Measurements from ENCODE around the gene CCT3. TPM values are rescaled to one million over a fixed set of nuclear protein-coding genes. Genes with fewer than 3 reads are reported as not detected.

Gene CCT3
- total RNA-seq, 4 donors from 2014 or later, result 125 to 195 (median 140) TPM

GRCh38 chr1:156384007-156384406 is 45.9 kb upstream of the CCT3 start:
- no peak for TF ChIP-seq CTCF (IDR thresholded peaks at IDR 0.05; ENCODE audit: low read depth)

- no peak for TF ChIP-seq CTCF (IDR thresholded peaks at IDR 0.05; ENCODE audit: low read depth)
Observed at GRCh38 chr1:156383023-156383422, 44.9 kb upstream of the CCT3 start.

GRCh38 chr1:156382561-156382960 is 44.5 kb upstream of the CCT3 start:
- no peak for TF ChIP-seq CTCF (IDR thresholded peaks at IDR 0.05; ENCODE audit: low read depth)

GRCh38 chr1:156379420-156380165 is 41.5 kb upstream of the CCT3 start:
- no peak for TF ChIP-seq CTCF (IDR thresholded peaks at IDR 0.05; ENCODE audit: low read depth)

- no peak for TF ChIP-seq CTCF (IDR thresholded peaks at IDR 0.05; ENCODE audit: low read depth)
Observed at GRCh38 chr1:156378557-156378956, 40.5 kb upstream of the CCT3 start.

- no peak for TF ChIP-seq CTCF (IDR thresholded peaks at IDR 0.05; ENCODE audit: low read depth)
Observed at GRCh38 chr1:156376958-156377919, 39.1 kb upstream of the CCT3 start.

- TF ChIP-seq CTCF (IDR thresholded peaks at IDR 0.05; ENCODE audit: low read depth), result no peak
Observed at GRCh38 chr1:156376146-156376545, 38.1 kb upstream of the CCT3 start.

Data from subcutaneous adipose tissue (tissue), 4 donors.